HG03175 (cell line): ENCODE data around the gene AFF2.

ENCODE experiments used
- ATAC-seq: cut with Tn5 transposase; IDR thresholded peaks from one replicate; pipeline ENCODE4 v1.9.1; 2021; ENCODE audit warnings: mild to moderate bottlenecking, moderate library complexity; ENCODE audit not compliant: unreplicated experiment

Gene AFF2

DNA sequence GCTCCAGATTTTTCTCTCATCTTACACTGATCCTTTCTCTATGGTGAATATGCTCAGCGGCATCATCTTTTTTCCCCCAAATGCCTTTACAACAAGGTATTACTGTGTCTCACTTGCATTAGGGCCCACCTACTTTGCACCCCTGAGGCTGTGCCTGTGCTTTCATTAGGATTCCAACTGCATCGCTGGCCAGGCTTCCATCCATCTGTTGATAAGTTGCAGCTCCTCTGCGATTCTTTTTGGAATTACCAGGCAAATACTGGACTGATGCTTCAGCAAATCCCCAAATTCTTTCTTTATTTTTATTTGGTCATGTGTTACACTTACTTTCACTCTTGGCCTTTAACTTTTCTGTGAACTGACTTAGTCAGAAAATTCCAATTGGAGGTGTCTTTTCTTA, 77.3 kb downstream of the AFF2 start:
- ATAC-seq = no peak

DNA sequence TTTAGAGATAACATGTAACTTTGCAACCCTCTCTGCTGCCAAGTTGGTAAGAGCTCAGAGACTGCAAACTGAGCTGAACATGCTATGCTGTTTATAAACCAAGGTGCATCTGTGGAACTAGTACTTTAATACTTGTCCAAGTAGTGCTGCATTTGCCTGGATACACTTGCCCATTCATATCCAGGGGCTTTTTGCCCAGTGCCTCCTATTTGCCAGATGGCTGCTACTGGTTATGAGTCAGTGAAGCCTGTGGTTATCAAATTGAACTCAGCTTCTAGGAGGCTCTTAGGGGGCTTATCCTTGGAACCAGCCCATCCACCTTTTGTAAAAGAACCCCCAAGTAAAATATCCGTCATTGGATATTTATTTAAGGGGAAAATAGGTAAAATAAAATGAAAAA, 79.6 kb downstream of the AFF2 start:
- ATAC-seq = no peak

DNA sequence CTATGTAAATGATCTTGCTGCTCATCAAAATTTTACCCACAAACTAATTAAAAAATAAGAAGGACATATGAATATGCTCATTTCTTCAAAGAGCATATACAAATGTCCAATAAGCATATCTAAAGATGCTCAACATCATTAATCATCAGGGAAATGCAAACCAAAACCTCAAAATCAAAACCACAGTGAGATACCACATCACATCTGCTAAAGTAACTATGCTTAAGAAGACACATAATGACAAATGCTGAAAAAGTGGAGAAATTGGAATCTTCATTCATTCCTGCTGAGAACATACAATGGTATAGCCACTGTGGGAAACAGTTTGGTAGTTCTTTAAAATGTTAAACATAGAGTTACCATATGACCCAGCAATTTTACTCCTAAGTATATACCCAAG, 81.9 kb downstream of the AFF2 start:
- no peak for ATAC-seq

DNA sequence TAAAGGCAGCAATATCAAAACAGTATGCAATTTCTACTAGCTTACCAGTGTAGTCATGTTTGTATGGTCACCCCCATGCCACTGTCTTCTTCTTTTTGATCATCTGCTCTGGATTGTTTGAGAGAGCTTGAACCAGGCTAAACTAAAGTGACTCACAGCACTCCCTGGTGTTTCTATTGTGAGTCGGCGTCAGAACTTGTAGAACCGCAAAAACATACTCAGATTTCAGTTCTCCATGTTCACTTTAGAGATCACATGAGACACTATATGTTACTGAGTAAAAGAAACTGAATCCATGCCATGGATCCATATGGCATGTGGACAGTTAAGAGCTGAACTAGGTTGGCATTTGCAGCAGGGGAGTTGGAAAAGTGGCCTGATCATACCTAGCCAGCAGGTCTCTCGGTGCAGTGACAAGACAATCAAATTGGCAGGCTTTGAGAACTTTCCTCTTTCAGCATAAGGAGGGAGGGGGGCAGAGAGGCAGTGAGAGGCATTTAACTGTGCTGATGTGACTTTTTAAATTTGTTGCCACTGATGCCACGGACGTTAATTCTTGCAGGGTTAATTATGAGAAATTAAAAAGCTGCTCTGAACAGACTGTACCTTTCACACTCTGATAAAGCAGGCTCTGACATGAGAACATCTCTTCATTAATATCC, 88.4 kb downstream of the AFF2 start:
- ATAC-seq = no peak

DNA sequence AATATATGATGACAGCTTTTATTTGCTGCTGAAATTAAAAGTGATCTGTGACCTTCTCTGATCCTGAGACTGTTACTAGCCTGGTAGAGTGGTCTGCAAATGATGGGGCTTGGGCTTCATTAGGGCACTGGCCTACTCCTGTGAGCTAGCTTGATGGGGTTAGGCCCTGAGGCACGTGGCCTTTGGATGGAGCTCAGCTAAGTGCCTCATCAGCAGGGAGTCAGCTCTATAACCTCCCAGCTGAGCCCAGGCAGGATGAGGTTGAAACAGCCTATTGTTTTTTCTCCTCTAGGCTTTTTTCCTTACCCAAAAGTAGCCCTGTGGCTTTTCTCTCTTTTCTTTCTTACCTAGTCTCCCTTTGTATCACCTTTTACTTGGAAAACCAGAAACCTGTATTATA, 92.2 kb downstream of the AFF2 start:
- ATAC-seq = no peak

DNA sequence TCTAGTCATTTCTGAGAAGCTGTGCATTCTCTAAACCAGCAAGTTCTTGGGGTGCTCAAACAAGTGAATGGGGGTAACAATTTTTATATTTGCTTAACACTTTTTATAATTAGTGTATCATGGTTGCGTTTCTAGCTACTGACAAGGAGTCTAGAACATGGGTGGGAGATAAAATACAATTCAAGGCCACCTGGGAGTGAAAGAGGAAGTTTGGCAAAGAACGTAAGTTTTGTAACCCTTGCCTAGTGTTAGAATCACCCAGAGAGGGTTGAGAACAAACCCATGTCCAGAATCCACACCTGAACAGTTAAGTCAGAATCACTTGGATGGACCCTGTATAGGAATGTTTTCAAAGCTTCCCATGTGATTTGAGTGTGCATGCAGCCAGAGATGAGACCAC, 92.7 kb downstream of the AFF2 start:
- ATAC-seq = no peak

DNA sequence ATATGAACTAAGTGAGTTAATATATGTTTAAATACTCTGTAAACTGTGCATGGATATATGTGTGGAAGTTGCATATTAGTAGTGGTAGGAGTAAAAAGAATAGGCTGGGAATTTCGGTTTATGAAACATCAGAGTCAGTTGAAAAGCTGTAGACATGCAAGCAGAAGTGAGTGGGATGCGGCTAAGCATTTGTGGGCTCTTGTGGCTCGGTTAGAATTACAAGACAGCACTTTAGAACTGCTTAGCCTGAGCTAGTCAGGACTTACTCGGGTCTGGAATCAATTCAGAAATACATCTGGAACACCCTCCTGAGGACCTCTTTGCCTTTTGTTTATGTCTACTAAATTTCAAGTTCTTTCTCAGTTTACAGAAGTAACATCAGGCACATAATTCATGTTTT, 93.6 kb downstream of the AFF2 start:
- no peak for ATAC-seq

DNA sequence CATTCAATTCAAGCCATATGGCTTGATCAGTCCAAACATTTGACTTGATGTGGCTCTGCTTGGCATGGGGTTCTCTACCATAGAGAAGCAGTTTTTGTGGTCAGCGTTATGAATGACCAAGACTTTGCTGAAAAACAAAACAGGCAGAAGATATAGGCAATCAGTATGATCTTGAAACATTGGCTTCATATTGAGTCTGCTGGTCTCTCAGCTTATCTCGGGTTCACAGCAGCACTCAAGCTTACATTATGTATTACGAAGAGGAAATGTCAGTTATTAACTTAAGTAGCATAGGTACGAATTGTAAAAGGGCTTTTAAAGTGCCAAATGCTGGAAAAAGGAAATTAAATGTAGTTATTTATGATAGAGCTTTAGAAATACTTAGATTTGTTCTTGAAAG, 99.0 kb downstream of the AFF2 start:
- ATAC-seq = no peak

DNA sequence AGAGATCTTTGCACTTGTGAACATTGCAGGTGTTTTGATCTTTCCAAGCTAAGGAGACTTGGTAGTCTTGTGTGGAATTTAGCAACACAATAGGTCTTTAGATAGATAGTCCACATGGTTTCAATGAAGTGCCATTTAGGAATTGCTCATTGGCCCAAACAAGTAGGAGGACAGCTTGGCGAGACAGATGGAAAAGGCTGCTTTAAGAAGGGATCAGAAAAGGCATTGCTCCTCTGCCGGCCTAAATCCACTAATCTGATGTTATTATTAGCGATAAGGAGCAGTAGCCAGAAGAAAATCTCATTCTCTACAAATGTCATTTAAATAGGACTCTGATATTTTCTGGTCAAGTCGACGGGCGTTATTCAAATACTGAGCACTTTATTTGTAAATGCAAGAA, 99.7 kb downstream of the AFF2 start:
- ATAC-seq = no peak

DNA sequence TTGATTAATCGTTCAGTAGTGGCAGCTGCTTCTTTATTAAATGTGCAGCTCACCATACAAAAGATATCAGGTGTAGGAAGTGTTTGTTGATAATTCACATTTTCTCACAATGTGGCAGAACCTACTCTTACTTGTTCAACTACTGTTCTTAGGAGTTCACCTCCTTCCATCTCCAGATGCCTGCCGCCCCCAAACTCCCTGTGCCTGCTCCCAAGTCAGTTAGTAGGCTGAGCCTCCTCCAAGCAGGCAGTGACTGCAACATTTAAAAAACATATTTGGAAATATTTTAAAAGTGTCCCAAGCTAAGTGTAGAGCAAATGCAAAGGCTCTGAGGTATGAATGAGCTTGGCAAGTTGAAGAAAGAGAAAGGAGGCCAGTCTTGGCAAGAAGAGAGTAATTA, 100.2 kb downstream of the AFF2 start:
- ATAC-seq = no peak

DNA sequence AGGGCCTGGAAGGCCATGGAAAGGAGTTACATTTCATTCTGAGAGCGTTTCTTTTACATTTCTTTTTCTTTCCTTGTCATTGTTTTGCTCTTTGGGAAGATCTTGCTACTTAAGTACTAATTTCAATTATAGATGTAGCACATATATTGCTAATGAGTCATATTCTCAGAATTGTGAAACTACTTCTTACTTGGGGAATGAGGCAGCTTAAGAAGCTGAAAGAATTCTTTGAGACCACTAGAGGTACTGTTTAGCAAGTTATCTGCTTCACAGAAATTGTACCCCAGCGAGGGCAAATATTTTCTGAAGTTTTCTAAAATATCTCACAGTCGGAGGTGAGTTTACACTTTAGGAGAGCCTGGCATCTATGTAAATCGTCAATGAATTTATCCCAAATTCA, 100.6 kb downstream of the AFF2 start:
- ATAC-seq = no peak

DNA sequence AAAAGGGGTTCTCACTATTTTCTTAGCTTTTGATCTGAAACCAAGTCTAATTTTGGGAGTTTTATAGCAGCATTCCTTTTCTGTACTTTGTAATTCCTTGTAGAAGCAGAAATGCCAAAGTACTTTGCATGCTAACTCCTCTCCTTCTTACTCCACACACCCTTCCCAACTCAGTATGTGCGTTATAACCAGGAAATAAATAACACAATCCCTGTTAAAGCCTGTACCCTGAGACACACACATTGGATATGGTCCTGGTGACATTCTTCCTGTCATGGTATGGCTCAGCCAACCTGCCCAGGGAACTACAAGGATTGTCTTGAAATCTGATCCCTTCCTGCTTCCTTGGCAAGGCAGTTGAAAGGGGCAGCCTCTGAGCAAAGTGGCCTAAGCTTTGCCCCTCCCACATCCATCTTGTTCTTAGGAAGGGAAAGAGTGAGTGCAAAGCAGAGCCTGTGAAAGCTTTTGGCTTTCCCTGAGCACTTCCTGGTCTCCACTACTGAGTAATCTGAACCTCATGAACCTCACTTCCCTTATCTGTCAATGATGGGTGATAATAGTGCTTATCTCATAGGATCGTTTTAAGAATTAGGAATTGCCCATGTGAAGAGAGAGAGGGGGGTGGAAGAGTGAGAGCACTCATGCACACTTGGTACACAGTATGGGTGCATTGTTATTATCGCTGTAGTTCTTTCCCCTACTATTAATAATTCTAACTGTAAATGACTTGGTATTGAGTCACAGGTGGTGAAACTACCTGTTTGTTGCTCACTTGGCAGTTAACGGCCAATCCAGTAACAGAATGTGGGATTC, 109.3 kb downstream of the AFF2 start:
- peak; percentile 77 for ATAC-seq

DNA sequence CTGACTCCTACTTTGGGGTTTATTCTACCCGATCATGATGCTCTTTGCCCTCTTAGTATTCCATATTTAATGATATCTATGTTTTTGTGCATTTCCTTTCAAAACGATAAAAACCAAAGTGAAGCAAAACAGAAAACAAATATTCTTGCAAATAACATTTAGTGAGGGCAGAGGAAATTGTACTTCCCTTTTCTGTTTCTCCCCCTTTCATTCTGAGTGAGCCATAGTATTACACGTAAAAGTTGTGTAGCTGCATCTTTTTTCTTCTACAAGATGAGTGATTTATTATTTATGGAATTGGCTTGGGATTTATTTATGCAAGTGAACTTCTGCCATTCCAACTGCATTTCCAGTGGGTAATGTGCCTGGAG, 109.9 kb downstream of the AFF2 start:
- peak; percentile 70 for ATAC-seq

DNA sequence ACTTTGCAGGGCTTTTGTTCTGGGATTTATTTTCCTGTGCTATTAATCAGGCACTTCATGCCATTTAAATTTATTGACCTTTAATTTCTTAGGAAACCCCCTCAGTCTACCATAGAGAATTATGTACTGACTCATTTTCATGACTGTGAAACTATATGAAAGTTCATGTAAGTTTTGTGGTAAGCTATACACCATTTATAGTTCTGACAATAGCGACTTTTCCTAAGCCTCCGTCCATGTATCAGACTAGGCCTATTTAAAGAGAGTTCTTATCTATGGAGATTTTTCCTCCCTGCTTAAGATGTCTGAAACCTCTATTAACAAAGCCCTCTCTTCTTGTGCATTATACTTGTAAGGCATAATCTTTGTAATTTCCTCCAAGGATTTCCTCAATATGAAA, 111.6 kb downstream of the AFF2 start:
- peak; percentile 32 for ATAC-seq

DNA sequence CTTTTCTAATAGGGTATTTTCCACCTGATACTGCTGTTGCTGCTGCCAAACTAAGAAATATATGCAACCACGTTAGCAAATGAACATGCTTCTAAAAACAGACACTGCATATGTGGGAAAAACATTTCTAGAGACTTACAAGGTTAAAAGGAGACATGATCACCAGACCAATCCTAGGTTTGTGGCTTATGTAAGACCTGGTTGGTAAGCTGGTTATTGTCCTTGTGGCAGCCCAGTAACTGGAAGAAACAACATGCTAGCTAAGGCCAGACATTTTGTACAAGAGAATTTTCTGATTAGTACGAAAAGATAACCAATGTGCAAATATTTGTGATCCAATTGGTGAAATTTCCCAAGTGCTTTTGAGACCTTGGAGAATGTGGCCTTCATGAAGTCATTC, 112.0 kb downstream of the AFF2 start:
- ATAC-seq = no peak

DNA sequence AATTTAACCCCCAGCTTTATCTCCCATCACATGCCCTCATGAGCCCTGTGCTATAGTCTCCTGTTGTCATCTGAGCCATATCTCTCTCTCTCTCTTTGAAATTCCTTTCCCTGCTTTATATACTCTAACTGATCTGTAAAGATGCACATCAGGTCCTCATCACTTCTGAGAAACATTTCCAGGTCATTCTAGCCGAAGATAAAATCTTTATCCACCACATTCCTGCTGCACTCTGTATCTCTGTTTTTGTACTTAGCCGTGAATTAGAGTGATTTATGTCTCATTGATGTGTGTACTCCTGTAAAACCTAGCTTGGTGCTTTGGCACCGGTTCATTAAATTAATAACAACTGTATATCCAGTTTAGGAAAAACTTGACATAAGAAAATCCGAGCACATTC, 113.2 kb downstream of the AFF2 start:
- no peak for ATAC-seq

DNA sequence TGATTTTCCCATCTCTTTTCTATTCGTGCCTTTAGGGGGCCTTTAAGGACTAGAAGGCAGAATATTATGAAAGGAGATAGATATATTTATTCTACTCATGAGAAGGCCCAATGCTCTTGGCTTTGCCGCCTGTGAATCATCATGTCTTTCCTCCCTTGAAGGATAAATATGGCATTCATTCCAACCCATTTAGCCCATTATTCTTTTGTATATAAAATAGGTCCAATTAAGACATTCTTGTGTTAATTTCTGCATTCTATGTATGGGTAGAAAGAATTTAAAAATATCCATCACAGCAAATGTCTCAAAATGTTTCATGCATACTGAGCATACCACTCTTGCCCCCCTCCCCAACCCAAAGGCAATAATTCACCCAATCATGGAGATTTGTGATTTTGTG, 115.1 kb downstream of the AFF2 start:
- ATAC-seq = no peak

DNA sequence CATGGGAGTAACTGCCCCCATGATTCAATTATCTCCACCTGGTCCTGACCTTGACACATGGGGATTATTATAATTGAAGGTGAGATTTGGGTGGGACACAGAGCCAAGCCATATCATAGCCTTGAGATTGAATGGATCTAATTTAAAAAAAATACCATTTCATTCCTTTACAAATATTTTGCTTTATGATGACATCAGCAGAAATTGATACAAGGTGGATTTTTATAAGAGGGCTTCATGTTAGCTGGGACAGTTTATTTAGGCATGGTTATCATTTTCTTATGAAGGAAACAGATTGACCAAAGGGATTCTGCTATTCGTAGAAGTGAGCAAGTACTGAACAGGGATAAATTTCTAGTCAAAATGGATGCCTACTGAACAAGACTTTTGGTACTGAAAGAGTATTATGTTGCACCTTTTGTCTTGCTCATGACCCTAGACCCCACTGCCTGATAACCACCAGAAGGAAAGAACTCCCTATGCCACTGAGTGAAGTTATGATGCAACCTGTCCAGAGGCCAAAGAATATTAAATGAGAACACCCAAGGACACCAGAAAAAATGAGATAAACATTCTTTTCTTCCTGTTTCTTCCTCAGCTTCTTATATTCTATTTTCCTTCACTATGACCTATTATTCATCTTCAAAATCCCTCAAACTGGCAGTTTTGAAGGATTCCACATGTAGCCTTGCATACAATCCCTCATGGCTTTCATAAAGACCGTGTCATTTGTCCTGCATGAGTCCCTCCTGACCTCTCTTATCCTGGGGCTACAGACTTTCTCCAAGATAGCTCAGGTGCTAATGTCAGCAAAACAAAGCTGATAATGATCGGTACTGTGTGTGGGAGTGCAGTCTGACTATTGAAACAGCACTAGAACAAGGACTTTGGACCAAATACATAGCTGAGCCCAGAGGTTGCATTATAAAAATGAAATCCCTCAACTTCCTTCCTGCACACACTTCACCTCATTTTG, 118.3 kb downstream of the AFF2 start:
- ATAC-seq = no peak

DNA sequence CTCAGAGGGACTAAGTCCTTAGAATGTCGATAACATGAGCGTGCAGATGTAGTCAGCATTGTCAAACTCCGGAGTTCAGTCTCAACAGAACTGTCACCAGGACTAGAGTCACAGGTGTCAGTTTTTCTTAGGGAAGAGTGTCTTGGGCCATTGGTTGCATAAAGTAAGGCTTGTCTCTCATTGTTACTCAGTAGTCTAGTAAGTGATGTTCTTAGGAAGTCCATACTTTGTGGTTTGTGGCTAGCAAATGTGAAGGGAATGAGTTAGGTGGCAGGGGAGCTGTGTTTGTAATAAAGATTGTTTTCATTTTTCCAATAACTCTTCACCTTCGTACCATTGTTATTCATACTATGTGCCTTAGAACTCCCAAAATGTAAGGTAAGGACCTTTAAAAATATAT, 119.6 kb downstream of the AFF2 start:
- no peak for ATAC-seq

DNA sequence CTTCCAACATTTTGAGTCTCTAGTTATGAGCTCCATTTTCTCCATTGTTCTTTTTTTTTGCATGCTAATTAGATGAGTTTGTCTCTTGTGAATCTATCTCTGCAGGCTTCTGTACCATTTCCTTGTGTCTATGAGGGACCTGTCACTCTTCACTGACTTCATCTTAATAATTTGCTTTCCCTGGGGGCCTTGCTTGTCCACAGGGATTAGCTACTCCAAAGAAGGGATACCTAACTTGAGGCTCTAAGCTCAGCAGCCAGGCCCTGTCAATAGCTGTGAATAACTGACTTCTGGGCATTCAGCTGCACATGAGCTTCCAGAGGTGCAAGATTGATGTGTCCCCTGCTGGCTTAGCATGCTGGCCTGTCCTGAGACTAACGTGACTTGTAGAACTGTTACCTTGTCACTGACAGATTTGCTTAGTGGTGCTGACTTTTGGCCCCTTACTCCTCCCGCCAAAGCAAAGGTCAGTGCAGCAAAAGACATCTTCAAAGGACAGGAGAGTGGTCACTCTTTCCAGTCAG, 124.6 kb downstream of the AFF2 start:
- no peak for ATAC-seq

DNA sequence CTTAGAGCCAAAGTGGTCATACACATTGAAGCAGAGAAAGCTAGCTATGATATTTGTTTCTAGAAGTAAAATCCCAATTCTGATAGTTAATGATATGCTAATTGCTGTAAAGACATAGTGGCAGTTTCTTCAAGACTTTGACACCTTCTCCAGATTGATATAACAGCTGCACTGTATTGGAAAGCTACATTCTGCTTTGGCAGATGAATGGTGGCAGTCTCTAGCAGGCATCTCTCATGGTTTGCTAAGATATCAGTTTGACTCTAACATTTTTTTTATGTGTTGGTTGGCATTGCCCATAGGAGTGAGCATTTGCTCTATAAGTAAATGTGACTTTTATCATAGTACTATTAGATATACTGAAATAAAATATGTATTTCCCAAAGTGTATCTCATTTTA, 128.2 kb downstream of the AFF2 start:
- ATAC-seq = no peak
